Measurements from ENCODE around the gene TGFB3. TPM values are rescaled to one million over a fixed set of nuclear protein-coding genes. Genes with fewer than 3 reads are reported as not detected.

TGFB3 gene
- total RNA-seq, 1 donor: 14.2 TPM

- H3K4me3 ChIP-seq (ENCODE audit: low read depth, low read length): no peak overlapping the region
- TF ChIP-seq, protein P1, sequence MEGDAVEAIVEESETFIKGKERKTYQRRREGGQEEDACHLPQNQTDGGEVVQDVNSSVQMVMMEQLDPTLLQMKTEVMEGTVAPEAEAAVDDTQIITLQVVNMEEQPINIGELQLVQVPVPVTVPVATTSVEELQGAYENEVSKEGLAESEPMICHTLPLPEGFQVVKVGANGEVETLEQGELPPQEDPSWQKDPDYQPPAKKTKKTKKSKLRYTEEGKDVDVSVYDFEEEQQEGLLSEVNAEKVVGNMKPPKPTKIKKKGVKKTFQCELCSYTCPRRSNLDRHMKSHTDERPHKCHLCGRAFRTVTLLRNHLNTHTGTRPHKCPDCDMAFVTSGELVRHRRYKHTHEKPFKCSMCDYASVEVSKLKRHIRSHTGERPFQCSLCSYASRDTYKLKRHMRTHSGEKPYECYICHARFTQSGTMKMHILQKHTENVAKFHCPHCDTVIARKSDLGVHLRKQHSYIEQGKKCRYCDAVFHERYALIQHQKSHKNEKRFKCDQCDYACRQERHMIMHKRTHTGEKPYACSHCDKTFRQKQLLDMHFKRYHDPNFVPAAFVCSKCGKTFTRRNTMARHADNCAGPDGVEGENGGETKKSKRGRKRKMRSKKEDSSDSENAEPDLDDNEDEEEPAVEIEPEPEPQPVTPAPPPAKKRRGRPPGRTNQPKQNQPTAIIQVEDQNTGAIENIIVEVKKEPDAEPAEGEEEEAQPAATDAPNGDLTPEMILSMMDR (IDR thresholded peaks at IDR 0.05; ENCODE audit: insufficient read depth, low read depth, low read length): no peak
- no peak for DNase-seq (ENCODE audit: low read depth)
Observed at GRCh38 chr14:75946785-75947184, 35.0 kb downstream of the TGFB3 start.

GRCh38 chr14:75944607-75945241, 37.1 kb downstream of the TGFB3 start:
- no peak overlapping the region for H3K4me3 ChIP-seq (ENCODE audit: low read depth, low read length)
- TF ChIP-seq, protein P1 (IDR thresholded peaks at IDR 0.05; ENCODE audit: insufficient read depth, low read depth, low read length): no peak
- DNase-seq (ENCODE audit: low read depth): no peak

DNA sequence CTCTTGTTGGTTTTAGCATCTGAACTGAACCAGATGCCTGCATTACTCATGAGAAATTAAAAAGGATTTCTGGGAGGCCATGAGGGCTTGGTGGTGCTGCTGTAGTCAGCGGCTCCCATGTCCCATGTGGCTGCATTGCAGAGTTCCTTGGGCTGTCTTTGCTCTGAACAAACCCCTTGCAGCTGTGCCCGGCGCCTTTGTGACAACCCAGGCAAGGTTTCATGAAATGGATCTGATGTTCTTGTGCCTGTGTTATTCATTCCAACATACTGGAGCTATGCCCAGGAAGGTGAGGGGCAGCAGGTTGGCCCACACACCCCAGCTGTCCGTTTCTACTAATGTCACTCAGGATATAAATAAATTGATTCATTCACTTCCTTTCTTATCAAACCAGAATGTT, 40.8 kb downstream of the TGFB3 start:
- TF ChIP-seq, protein P1 (IDR thresholded peaks at IDR 0.05; ENCODE audit: insufficient read depth, low read depth, low read length): no peak
- no peak for DNase-seq (ENCODE audit: low read depth)
- H3K4me3 ChIP-seq (ENCODE audit: low read depth, low read length): no peak overlapping the region

GRCh38 chr14:75939200-75939599, 42.6 kb downstream of the TGFB3 start:
- H3K4me3 ChIP-seq (ENCODE audit: low read depth, low read length): no peak overlapping the region
- no peak for DNase-seq (ENCODE audit: low read depth)
- TF ChIP-seq, protein P1 (IDR thresholded peaks at IDR 0.05; ENCODE audit: insufficient read depth, low read depth, low read length): no peak

GRCh38 chr14:75934998-75935628, 46.7 kb downstream of the TGFB3 start:
- H3K4me3 ChIP-seq (ENCODE audit: low read depth, low read length): no peak overlapping the region
- no peak for DNase-seq (ENCODE audit: low read depth)
- TF ChIP-seq, protein P1 (IDR thresholded peaks at IDR 0.05; ENCODE audit: insufficient read depth, low read depth, low read length): no peak

- TF ChIP-seq, protein P1 (IDR thresholded peaks at IDR 0.05; ENCODE audit: insufficient read depth, low read depth, low read length): no peak
- no peak overlapping the region for H3K4me3 ChIP-seq (ENCODE audit: low read depth, low read length)
- no peak for DNase-seq (ENCODE audit: low read depth)
Observed at GRCh38 chr14:75933712-75934296, 48.0 kb downstream of the TGFB3 start.

Measured in fibroblast of villous mesenchyme (primary cell).